T-cell (primary cell): ENCODE results near the gene PRELP. TPM values are rescaled to one million over a fixed set of nuclear protein-coding genes. Genes with fewer than 3 reads are reported as not detected.

Experiments used
- total RNA-seq, 35 experiments: library from RNA in 6 of 35; stranded (reverse) in 6 of 35; fragments of 120-200 nt in 1 of 35; gene quantifications; one replicate each; pipeline versions ENCODE4 v1.2.1 to v1.2.4 and lab custom pipeline; 2013 to 2026

PRELP gene
- total RNA-seq, 5 donors from 2014 or later (not counting 1 experiment from before 2014, with no cell fraction given), result 0.13 to 0.18 (median 0.13) TPM; not detected in 2

Other genes starting within 250 kb of the PRELP start
- gene CHIT1, start 246.1 kb upstream of the PRELP start, total RNA-seq, result 1 to 10 TPM in 2 of 5 donors, under 1 TPM in 2, not detected in 1; 0.12 to 2.3 (median 0.92) TPM
- gene BTG2, start 170.3 kb upstream of the PRELP start, total RNA-seq, result 100 to 1,000 TPM; 172 to 655 (median 186) TPM
- under 1 TPM in 3 of 5 donors, not detected in 2; 0.13 to 0.41 (median 0.18) TPM for gene FMOD, start 124.7 kb upstream of the PRELP start, total RNA-seq
- gene OPTC, start 18.3 kb downstream of the PRELP start, total RNA-seq, result not detected
- gene ATP2B4, start 151.0 kb downstream of the PRELP start, total RNA-seq, result 10 to 100 TPM; 45.5 to 93.1 (median 84.9) TPM